Activated T-cell treated with anti-CD3 and anti-CD28 coated beads, Interleukin-2, amount 50 U/mL, for 48 hours (primary cell): Measurements from ENCODE around the gene GPC5.
"Not testable (repeated sequence)": the region's sequence is repeated elsewhere in the genome, so short reads cannot be mapped to it uniquely, and the experiment has no call there.

Experiments used
- DNase-seq, 2 experiments: peaks; one replicate each; pipeline ENCODE4 v3.0.0-alpha.2; 2020

GPC5 gene

DNA sequence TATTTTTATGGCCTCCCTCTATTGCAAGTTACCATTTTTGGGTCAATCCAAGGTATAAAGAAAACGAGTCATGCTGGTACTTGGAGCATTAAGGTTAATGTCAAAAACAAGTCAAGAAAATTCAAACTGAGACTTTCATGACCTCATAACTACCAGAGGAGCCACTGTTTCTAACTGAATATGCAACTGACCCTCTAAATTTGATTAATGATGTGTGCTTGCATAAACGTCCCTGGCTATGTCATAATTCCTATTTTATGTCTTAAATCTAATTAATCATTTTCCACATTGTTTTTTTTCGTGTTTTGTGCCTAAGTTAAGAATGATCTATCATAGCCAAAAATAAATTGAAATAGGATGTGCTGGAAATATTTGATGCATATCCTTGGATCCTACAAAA is 1431.5 kb downstream of the GPC5 start:
- no peak for DNase-seq

DNA sequence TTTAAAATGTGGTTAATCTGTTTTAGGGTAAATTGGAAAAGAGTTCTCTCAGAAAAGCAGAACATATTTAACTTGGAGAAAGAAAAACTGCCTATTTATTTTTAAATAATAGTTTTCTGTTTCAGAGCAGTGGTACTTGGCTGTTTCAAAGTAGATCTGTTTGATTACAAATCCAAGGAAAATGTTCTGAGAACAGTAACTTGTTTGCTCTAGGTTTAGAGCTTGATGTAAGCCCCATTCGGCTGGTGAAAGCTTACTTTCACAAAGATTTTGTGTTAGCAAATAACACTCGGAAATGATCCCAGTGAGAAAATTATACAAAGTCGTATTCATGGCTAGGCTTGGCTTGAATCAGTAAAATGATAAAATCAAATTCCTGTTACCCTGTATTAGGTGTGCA is 1432.4 kb downstream of the GPC5 start:
- DNase-seq, result no peak

DNA sequence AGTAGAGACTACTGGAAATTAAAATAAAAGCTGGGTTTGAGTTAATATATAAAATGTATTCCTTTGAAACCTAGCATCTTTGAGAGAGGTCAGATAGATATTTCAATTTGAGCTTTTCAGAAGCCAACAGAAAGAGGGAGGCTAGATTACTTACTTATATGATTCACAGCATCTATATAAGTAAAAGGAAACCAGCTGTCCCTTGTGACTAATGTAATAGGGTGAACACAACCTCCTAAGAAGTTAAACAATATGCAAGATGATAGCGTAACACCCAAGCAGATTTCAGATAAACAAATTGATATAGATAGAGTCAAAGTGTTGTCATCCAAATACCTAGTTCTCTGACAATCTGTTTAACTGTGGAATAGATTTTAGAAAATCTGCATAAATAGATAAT is 1434.7 kb downstream of the GPC5 start:
- DNase-seq, result no peak

DNA sequence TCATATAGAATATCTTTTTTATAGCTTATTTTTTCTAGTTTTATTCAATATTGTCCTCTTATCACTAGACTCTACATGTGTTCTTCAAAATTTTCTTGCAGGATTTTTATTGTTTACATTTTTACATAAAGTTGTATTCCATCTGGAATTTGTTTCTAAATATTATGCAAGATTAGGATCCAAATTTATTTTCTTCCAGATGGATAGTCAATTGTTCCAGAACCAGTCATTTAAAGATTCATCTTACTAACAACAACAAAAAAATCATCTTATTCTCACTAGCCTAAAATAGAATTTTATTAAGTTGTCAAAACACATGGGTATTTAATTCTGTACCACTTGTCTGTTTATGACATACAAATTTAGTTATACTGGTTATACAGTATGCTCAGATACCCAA is 1437.8 kb downstream of the GPC5 start:
- DNase-seq, result no peak

DNA sequence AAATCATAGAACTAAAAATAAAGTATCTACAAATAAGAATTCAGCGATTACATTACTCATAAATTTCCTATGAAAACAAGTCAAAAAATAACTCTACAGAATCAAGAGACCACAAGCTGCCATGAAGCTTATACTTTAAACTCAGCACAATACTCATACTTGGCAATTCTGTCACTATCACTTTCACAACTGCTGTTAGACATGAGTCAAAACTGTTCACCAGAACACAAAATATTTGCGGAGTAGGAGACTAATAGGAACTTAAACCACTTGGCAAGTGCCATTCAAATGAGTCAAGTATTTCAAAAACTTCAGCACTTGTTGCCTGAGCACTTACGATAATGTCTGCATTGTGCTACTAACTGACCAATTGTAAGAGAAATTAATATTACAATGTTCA is 1440.4 kb downstream of the GPC5 start:
- no peak for DNase-seq

DNA sequence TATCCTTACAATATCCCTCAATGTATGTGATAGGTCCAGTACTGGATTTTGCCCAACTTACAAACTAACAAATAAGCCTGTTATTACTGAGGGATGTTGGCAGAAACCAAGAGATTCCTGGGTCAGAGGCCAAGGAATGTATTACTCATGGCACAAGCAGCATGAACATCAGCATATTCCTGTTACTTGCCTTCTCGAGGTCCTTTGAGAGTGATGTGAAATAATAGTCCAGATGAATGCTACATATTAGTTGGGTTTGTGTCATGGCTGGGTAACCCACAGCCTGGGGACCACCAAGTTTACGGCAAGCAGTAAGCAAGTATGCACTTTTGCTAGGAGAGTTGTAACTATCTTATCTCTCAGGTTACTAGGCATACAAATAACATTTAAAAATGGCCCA is 1443.7 kb downstream of the GPC5 start:
- no peak for DNase-seq

DNA sequence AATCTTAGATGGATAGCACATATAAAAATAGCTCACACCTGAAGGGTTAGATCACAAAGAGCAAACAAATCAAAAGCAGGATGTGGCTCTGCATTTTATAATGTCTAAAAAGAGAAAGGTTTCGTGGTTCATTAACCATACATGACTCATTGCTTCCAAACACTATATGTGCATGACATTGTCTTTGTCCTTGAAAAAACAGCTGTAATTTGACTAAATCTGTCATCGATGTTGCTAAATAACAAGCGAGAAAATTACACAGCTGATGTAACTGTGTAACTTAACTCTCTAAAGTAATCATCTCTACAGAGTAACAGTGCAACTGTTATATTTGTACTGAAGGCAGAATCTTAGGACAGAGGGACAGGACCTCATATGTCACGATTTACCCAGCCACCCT is 1445.1 kb downstream of the GPC5 start:
- no peak for DNase-seq

DNA sequence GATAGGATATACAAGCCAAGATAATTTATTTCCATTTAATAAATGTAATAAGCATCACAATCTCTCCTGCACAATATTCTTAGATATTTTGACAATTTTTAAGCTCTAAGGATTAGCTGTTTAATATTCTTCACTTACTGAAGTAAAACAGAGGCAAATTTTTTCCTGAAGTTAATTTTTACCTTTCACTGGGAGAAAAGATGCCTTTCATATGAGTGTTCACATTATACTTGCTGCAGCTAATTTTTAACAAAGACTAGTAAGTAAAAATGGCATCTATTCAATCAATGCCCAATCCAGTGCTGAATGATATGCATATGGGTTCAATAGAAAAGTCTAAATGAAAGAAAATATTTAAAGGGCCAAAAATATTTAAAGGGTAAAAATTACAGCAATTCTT is 1451.0 kb downstream of the GPC5 start:
- DNase-seq, result no peak

DNA sequence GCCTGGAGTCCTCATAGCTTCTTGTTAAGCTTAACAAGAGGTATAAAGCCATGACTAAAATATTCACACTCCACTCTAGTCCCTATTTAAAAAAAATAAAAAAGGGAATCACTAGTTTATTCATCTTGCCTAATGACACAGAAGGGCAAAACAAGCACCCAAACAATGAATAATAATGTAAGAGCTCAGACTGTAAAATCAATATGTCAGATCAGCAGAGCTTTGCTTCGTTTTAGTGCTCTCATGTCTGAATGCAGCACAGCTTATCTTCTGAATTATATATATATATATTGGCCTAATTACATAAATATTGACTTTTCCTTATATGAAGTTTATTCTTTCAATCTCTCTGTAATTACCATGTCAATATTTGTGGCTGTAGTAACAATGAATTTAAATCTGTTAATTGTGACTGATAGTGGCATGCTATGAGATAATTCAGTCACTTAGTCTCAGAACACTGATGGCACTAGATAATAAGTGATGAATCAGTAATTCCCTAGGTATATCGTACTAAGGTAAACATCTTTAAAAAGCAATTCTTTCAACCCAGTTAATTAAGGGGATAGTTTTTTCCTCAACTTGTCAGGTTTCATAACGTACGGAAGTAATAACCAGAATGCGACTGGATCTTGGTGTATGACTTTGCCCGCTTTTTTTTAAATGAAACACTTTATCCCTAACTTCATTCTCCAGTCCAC is 1466.3 kb downstream of the GPC5 start:
- no peak for DNase-seq

DNA sequence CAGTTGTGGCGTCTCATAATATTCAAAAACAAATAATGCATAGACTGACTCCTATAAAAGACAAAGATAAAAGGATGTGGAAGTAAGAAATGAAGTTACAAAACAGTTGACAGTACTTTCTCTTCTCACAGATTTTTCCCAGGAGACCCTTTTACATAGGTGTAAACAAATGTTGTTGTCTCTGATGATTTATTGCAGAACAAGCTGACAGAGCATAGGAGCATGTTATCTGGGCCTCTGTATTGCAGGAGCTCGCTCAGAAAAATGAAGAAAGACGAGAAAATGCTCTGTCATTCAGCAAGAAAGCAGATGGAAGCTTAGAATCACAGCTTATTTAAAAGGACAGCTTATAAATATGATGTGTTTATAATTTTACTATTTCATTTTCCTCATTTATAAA is 1474.6 kb downstream of the GPC5 start:
- no peak for DNase-seq

DNA sequence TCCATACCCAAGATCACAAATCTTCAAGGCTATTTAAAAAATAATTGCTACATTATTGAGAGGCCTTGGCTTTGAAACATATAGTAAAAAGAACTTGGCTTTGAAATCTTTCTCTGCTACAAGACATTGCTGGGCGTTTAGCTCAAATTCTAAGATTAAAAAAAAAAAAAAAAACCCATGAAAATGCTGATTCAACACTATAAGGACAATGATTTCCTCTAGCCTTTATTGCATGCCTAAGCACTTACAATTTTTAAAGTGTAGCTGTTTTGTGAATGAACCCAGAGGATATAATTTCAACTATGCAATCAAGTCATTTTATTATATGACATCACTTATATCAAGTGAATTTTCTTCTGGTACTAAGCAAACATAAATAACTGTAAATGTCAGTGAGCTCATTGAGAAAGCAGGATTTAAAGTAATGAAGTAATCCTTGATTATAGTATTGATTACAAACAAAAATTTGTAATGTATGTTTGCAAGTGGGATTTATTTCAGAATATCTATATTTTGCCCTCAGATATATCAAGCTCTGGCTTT is 1488.2 kb downstream of the GPC5 start:
- no peak for DNase-seq

DNA sequence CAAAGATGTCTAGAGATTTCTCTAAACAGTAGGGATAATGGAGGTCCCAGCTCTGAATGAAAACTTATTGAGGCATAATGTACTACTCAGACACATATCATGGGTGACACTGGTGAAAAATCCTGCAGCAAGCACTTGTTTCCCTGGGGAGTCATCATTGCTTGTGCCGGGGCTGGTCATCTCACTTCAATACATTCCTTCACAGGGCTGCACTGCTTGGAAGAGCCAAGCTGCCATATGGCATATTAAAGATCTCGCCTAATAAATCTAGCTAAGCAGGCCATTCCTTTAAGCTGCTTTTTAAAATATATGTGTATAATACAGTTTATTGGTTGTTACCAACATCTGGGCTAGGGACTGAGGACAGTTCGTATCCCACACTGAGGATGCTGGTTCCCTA is 1496.0 kb downstream of the GPC5 start:
- no peak for DNase-seq

DNA sequence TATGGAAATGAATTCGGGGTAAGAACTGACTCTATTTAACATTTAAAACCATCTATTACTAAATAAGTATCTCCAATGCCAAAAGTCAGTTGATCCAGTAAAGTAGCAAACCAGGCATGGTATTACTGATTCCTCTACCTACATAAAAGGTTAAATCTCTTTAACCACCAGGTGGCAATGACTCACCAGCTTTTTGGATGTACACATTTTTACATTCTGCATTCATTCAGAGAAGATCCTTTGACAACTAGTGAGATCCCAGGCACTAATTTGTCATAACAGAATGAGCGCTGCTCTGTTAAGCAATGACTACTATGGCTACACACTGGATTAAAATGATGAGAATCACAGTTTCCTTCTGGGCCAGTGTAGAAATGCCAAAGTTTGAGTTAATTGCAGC is 1498.4 kb downstream of the GPC5 start:
- DNase-seq, result no peak

DNA sequence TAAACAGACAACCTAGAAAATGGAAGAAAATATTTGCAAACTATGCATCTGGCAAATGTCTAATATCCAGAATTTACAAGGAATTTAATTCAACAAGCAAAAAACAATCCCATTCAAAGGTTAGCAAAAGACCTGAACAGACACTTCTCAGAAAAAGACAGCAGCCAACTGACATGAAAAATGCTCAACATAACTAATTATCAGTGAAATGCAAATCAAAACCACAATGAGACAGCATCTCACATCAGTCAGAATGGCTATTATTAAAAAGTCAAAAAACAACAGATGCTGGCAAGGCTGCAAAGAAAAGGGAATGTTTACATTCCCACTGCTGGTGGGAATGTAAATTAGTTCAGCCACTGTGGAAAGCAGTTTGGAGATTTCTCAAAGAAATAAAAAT is 1500.5 kb downstream of the GPC5 start:
- DNase-seq, result not testable (repeated sequence)

DNA sequence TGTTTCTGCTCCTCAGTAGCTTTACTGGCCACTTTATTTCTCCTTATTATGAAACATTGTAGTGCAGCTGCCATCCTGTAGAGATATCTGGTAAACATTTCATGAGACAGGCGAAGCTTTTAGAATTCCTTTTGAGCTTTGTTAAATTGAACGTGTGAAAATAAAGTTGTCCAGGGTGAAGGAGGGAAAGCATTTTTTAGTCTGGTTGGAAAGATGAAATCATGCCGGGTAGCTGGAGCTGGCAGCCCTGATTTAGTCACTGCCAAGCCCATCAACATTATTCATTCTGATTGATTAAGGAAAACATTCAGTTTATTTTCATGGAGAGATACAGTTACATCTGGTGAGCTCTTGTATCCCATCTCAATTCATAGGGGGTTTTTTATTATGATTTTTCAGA is 1502.0 kb downstream of the GPC5 start:
- no peak for DNase-seq

DNA sequence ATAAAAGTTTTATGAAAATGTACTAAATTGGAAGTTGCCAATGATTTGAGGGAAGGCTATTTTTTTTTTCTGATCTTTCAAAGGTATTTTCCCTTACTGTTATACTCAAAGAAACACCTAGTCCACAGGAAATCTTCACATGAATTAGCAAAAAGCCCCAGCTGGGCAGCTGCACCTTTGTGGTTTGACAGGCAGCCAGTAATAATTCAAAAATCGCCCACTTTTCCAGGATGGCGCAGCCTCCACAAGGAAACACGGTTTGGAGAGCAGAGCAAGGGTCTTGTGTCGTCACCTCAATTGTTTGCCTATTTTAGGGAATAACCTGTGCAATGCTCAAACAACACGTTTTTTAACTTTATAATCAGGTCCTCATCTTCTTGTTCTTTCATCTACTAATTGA is 1503.3 kb downstream of the GPC5 start:
- no peak for DNase-seq

DNA sequence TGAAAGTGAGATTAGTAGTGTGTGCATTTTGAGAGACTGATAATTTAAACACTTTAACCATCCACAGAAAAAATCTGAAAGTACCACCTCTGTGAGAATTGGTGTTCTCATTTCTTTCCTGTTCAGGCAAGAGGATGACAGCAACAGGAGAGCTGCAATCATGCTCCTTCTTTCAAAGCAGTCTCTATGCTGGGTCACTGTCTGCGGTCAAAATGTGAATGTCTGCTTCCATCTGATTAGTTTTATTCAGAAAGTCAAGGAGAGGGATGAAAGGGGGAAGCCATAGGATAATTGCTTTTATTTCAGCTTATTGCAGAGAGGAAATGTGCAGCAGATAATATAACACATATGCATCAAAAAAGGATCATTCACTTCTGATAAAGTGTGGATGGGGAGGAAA is 1514.2 kb downstream of the GPC5 start:
- DNase-seq, result no peak

DNA sequence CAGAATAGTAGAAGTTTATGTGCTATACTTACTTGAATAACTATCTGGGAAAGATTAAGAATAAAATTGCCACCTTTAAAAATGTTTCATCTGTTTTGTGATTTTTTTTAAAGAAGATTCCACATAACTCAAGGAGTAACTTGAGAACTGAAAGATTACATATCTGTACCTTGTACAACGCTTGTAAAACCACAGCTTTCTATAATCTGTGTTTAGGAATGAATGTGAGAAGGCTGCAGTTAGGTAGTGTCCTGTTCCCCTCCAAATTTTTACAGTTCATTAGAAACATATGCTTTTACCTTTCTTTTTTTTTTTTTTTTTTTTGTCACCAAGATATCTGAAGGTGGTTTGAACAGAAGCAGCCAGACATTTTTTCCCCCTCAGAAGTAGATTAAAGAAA is 1515.4 kb downstream of the GPC5 start:
- DNase-seq, result no peak
